NCI-H146 treated with DMSO at 0.1 percent for 48 hours (cell line): Measurements from ENCODE around the gene BTF3.

Experiments used
- DNase-seq: peaks from one replicate; lab custom pipeline; 2025; ENCODE audit not compliant: unreplicated experiment; lab: John Stamatoyannopoulos, UW

BTF3 gene

DNA sequence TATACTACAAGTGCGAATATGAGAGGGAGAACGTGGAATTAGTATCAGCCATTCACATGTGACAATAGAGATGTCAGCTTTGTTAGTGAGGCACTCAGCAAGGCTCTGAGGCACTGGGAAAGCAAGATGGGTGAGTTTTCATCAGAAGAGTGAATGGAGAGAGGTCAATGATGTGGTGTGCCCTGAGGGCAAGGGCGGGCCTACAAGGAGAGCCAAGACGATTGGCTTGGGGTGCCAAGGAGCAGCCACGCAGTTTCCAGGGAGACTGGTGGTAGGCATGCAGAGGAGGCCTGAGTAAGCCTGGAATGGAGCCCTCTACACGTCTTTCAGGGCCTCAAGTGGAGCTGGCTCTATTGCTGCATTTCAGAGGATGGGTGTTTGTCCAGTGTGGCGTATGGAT is 24.7 kb downstream of the BTF3 start:
- DNase-seq: no peak

DNA sequence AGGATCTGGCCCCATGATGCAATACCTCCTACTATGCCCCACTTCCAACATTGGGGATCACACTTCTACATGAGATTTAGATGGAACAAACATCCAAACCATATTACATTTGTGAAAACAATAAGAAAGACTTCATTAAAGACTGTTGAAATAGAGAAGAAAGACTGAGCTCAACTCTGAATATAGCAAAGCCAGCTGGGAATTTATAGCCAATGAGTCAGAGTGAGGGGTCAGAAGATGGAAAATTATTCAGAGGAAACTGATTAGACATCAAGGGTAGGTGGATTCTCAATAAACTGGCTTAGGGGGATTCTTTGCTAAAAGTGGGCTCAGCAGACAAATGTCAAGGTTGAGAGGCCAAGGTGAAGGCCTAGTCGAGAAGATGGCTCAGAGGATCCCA is 25.6 kb downstream of the BTF3 start:
- no peak for DNase-seq

DNA sequence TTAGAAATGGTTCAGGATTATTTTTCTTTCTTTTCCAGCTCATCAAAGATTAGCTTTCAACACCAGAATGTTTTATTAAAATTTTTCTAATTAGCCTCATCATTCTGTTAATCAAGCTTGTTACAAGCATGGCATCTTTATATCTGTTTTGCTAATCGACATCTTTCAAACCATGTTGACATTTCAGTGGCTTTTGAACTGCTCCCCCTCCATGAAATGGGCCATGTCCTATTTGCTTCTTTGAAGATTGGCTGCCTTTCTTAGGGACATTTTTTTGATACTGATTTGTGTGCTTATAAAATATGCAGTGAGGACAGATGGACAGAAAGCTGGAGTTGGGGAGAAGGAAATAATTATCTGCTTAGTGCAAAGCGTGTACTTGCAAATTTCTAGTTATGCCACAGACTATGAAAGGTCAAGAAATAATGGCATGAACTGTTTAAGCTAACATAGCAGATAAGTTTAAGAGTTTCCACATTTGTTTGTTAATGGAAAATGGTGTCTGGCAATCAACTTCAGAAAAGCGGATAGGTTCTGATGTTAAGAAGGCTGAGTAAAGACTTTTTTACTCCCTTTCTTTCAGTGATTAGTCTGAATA is 27.5 kb downstream of the BTF3 start:
- DNase-seq: no peak

DNA sequence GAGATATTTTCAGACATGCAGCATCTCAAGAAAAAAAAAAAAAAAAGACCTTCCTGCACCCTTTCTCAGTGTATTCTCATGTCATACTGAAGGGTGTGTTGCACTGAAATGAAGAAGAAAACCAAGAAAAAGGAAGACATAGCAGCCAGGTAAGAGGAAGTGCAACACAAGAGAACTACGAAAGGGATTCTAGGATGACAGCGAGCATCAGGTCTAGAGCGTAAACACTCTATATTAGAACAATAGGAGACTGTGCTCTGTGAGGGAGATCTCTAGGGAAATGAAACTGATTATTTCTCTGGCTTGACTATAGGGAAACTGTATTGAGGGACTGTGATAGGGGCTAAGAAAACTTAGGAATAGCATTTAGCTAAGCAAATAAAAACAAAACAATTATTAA is 30.0 kb downstream of the BTF3 start:
- no peak for DNase-seq

DNA sequence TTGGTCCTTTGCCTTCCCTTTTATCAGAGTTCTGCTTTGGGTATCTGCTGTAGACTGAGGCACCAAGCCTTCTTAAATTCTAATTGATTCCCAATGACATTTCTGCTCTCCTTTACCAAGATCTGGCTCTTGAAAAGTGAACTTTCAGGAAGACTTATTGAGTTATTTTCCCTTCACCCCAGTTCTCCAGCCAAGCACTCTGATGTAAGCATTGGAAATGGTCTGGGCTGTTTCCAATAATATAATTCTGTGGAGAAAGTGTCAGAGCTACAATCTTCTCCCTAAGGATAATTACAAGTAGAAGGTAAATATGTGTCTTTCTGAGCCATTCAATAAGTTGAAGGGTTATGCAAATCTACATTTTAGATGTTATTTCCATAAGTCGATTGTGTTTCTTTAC is 30.8 kb downstream of the BTF3 start:
- no peak for DNase-seq

DNA sequence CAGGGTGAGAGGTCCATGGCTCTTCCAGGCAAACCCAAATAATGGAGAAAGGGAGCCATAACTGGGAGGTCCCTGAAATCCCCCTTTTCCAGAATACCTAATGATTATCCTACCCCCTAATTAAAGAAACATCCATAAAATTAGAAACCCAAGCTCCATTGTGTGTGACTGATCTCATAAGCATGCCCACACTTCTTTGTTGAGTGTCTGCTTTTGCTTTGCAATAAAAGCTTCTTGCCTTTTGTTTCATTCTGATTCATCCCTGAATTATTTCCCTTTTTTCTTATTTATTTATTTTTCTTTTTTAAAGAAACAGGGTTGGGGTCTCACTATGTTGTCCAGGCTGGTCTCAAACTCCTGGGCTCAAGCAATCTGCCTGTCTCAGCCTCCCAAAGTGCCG is 33.1 kb downstream of the BTF3 start:
- no peak for DNase-seq

DNA sequence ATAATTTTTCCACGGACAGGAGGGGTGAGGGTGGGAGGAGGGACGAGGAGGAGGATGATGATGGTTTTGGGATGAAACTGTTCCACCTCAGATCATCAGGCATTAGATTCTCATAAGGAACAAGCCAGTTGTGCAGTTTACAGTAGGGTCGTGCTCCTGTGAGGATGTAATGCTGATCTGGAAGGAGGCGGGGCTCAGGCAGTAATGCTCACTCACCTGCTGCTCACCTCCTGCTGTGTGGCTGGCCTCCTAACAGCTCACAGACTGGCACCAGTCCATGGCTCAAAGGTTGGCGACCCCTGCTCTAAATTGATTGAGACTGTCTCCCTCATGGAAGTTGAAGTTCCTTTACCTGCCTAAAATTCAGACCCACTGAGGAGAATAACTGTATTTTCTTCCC is 34.0 kb downstream of the BTF3 start:
- DNase-seq: no peak

DNA sequence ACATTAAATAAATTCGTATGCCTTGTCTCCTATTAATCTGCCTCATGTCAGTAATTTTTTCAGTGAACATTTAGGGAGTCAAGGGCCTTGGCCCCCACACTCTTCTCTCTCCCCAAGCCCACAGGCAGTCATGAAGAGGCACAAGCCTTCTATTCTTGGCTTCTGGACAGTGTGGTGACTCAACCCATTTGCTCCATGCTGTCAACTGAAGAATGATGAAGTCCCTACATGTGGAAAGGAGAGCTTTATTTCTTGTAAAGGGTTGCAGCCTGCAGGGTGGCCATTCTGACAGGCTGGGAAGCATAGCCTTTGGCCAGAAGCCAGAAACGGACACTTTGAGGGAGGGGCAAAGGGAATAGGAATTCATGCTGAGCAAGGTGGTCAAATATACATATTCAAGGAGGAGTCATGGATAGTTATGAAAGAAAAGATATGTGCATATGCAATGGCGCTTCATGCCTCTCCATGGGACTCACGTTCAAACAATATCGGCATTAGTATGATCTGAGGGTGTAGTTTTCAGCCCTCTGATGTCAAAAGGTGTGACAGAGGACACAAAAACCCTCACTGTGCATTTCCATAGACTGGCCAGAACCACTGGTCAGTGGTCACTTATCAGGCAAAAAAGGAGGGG is 35.9 kb downstream of the BTF3 start:
- DNase-seq: no peak

DNA sequence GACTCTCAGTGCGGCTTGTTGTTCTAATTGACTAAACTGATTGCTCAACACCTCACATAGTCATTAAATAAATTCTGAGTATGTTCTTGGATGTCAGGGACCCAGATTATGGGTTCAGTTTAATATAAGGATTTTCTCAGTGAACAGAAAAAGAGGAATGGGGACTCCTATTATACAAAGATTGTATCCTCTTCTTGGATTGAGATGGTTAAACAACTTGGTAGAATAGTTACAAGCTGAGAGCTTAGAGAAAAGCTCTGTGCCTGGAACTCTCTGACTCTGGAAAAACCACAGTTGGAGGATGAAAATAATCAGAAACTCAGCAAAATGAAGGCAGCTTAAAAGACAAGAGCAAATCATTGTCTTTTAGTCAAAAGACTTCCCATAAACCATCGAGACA is 36.7 kb downstream of the BTF3 start:
- DNase-seq: no peak

DNA sequence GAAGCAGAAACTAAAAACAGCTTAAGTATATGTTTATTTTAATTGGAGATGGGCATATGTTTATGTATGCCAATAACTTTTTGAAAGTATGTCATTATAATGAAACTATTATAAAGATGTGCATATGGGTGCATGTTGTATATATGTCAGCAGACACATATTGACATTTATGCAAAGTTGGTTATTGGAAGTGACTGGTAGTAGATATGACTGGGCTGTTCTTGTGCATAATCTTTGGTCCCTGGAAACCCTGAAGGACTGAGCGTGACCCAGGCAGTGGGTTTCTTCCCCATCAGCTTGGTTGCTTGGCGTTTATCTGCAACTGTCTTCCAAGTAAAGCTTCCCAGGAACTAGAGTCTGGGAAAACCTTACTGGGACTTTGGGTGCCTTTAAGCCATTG is 41.5 kb downstream of the BTF3 start:
- no peak for DNase-seq

DNA sequence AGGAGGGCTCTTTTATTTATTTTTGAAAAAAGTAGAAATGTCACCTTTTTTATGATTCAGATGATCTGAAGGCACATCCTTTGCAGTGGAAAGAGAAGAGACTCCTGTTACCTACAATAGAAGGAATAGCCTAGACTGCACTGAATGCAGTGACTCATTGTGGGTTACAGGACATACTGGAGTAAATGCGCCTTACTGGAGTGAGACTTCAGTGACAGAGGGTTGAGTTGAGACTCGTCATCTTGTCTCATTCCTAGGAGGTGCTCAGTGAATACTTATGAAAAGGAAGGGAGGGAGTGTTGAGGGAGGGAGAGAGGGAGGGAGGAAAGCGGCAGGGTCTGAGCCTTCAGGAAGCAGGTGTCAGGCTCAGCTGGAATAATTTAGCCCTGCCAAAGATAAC is 42.0 kb downstream of the BTF3 start:
- no peak for DNase-seq

DNA sequence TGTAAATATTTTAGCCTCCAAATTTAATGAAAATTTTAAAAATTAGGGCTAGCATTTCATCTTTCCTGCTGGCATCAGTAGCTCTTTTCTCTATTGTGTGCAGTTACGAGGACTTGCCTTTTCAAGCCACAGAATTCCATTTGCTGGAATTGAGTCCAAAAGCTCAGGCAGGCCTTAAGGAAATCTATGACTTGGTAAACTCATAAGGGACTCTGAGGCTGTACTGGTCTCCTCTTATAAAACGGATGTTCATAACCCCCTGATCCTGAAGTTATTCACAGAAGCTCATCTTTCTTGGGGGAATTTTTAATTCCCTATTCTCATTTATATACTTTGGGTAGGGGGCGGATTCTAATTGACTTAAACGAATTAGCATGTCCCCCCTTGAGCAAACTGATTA is 43.8 kb downstream of the BTF3 start:
- DNase-seq: no peak

DNA sequence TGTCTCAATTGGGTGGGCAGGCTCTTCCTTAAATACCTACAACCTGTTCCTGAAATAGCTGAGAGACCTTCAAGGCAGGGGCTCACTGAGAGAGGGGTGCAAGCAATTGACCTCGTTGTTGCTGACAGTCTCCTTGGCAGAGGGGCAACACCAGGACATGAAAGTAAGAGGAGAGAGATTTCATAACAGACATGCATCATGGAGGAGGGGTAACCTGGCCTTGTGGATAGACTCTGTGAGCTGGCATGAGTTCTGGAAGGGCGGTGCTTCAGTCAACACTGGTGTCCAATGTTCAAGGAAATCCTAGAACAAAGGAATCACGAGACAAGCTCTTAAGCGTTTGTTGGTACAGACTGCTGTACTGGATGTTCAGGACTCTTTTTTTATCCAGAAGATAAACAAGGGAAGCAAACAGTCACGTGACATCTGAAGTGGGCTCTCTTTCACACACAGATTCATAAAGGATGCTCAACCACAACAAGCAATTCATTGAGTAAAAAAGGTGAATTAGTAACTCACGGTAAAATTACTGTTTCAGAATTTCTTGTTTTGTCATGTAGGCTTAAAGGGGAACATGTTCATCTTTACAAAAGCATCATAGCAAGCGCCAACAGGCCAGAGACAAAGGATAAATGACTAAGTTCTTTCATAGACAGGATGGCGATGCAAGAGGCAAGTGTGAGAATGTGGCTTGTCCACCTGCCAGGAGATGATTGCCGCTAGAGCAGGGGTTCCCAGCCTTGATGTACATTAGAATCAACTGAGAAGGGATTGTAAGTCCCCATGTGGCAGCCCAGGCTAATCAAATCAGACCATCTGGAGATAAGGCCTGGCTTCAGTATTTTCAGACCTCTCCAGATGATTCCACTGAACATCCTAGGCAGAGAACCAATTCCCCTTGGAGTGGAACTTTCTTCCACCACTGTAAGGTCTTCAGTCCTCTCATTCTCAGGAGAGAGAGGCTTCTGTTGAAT is 46.5 kb downstream of the BTF3 start:
- peak; percentile 86 for DNase-seq

DNA sequence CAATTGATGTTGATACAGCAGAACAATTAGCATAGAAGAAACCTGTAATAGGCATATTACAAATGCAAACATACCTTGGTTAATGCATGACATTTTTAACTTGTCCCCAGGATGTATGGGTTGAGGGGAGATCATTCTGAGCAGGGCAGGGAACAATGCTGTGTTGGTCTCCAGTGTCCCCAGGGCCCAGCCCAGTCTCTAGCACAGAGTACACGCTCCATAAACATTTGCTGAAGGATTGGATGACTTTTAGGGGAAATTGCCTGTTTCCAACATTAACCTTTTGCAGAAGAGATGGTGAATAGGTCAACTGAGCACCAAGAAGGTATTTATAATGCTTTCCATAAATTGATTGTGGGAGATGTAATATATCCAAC is 47.1 kb downstream of the BTF3 start:
- DNase-seq: no peak

DNA sequence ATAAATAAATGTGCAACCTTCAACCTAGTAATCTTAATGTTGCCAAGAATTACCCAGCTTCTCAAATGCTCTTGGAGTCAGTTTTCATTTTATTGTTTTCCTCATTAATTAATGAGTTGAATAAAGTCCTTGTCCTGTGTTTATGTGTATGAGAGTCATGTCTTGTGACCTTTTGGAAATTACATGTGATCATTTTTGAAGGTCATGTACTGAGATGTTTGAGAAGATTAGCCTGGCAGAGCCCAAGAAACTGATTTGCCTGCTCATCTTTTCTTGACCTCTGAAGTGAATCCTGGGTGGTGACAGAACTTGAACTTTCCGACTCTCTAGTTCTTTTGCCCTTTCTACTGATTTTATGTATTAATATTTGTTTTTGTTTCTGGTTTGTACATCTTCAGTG is 51.8 kb downstream of the BTF3 start:
- DNase-seq: no peak

DNA sequence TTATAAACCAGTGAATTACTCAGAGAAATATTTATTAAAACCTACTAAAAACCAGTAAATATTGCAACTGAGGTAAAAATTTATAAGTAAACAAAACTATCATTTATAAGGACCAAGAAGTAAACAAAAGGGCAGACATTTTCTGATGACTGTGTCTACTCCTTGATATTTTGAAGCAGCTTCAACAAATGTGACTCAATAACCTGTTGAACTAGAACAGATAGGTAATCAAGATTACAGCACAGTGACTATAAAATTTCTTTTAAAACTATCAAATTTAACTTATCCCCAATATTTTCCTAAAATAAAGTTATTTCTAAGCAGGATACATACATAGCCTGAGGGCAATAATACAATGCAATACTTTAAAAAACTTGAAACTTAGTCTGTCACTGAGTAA is 54.4 kb downstream of the BTF3 start:
- DNase-seq: no peak
